Epithelial cell of proximal tubule (primary cell): Measurements from ENCODE around the gene GRK3. TPM values are rescaled to one million over a fixed set of nuclear protein-coding genes. Genes with fewer than 3 reads are reported as not detected.

Experiments used
- DNase-seq: peaks from one replicate; pipeline ENCODE4 v3.0.0-alpha.2; 2011; ENCODE audit warnings: low read depth
- H3K4me3 ChIP-seq: 2 replicates; pipeline ENCODE4 v1.5.1; 2011; ENCODE audit warnings: low read depth, mild to moderate bottlenecking, low read length
- CTCF ChIP-seq: conservative IDR thresholded peaks from 2 replicates; pipeline ENCODE4 v1.5.1; 2012; ENCODE audit warnings: low read depth, mild to moderate bottlenecking, low read length
- total RNA-seq: library from RNA; depleted of rRNA; stranded (reverse); fragments of >200 nt; gene quantifications from 2 replicates; pipeline ENCODE4 v1.2.3, GENCODE V29; 2015

GRK3 gene
- total RNA-seq, 1 donor from 2014 or later: 2.0 TPM

GRCh38 chr22:25760848-25761595 is 196.5 kb downstream of the GRK3 start:
- DNase-seq: no peak
- no peak overlapping the region for H3K4me3 ChIP-seq
- no peak for TF ChIP-seq CTCF

- H3K4me3 ChIP-seq: no peak overlapping the region
- no peak for DNase-seq
- TF ChIP-seq CTCF: no peak
Measured at GRCh38 chr22:25762147-25762546, 197.7 kb downstream of the GRK3 start.

- DNase-seq: no peak
- H3K4me3 ChIP-seq: no peak overlapping the region
- TF ChIP-seq CTCF: no peak
Measured at GRCh38 chr22:25763239-25763777, 198.8 kb downstream of the GRK3 start.

- TF ChIP-seq CTCF: no peak
- DNase-seq: no peak
- H3K4me3 ChIP-seq: no peak overlapping the region
Measured at GRCh38 chr22:25764270-25765015, 200.0 kb downstream of the GRK3 start.

GRCh38 chr22:25765016-25765367 is 200.5 kb downstream of the GRK3 start:
- no peak for TF ChIP-seq CTCF

GRCh38 chr22:25765801-25766200 is 201.3 kb downstream of the GRK3 start:
- no peak for DNase-seq
- no peak overlapping the region for H3K4me3 ChIP-seq
- TF ChIP-seq CTCF: no peak

More at GRCh38 chr22:25765016-25765367, 200.5 kb downstream of the GRK3 start:
- H3K4me3 ChIP-seq: no peak overlapping the region
- no peak for DNase-seq
